Measurements from ENCODE around the gene GABRA4. TPM values are rescaled to one million over a fixed set of nuclear protein-coding genes. Genes with fewer than 3 reads are reported as not detected.

The GABRA4 gene
- total RNA-seq, 1 experiment from 2014 or later = not detected

GRCh38 chr4:46909078-46909477 lies 84.3 kb downstream of the GABRA4 start, which contains the start of gene COX7B2:
COX7B2 (minus strand) TSS chr4:46909245; CDS start chr4:46735192, 174,053 bp downstream.
- Histone ChIP-seq H2BK20ac (ENCODE audit: low read depth, low read length, poor library complexity, severe bottlenecking) (no peak within 1 kb of the TSS), H3K4me2 (ENCODE audit: insufficient read depth, insufficient read length, low read length) (no peak within 1 kb of the TSS), H2AK5ac (ENCODE audit: insufficient read length, low read length) (no peak within 1 kb of the TSS), H3K27ac (ENCODE audit: insufficient read length, low read depth, low read length) (no peak within 1 kb of the TSS), H2BK5ac (ENCODE audit: insufficient read length, low read length) (no peak within 1 kb of the TSS), H3K23ac (ENCODE audit: insufficient read length, low read depth, low read length) (no peak within 1 kb of the TSS), H2BK15ac (ENCODE audit: low read depth, low read length) (no peak within 1 kb of the TSS), H2BK12ac (ENCODE audit: insufficient read length, low read depth, low read length) (no peak within 1 kb of the TSS), H3K23me2 (ENCODE audit: insufficient read length, low read depth, low read length, poor library complexity, severe bottlenecking) (no peaks in the 10 kb centered on the region), H3K4ac (ENCODE audit: low read depth, low read length) (no peak within 1 kb of the TSS), H3K79me2 (ENCODE audit: insufficient read depth, low read length) (no peaks in the 10 kb centered on the region), H3K18ac (ENCODE audit: insufficient read length, low read depth, low read length) (no peak within 1 kb of the TSS), H3K79me1 (ENCODE audit: insufficient read depth, low read depth, low read length, poor library complexity, severe bottlenecking) (no peaks in the 10 kb centered on the region), H4K20me1 (ENCODE audit: control insufficient read depth, insufficient read depth, insufficient read length) (no peaks in the 10 kb centered on the region), H4K5ac (ENCODE audit: insufficient read length, low read depth, low read length) (no peak within 1 kb of the TSS), H3K27me3 (ENCODE audit: insufficient read depth, low read length) (no peaks in the 10 kb centered on the region), H2BK120ac (ENCODE audit: low read depth, low read length, poor library complexity, severe bottlenecking) (no peak within 1 kb of the TSS), H3K4me1 (ENCODE audit: insufficient read depth, low read length) (no peaks in the 10 kb centered on the region), H3T11ph (ENCODE audit: low read length) (no peak within 1 kb of the TSS), H3K14ac (ENCODE audit: insufficient read depth, low read length) (no peak within 1 kb of the TSS), H4K91ac (ENCODE audit: insufficient read length, low read depth, low read length) (no peak within 1 kb of the TSS), H4K8ac (replicated peaks; ENCODE audit: insufficient read length, low read depth, low read length) (no peak within 1 kb of the TSS), H3K9ac (ENCODE audit: extremely low read depth, insufficient read length, low read length) (no peak within 1 kb of the TSS), H2AFZ (ENCODE audit: low read length) (no peak within 1 kb of the TSS), H3K56ac (ENCODE audit: insufficient read length, low read depth, low read length) (no peak within 1 kb of the TSS), H3K9me3 (ENCODE audit: control insufficient read depth, low read depth, low read length) (no peaks in the 10 kb centered on the region)
- TF ChIP-seq CTCF (conservative IDR thresholded peaks at IDR 0.05) = no peak
- WGBS (ENCODE audit: extremely low coverage, insufficient read length, low lambda C conversion rate) = no CpG with 5 or more reads among the region's 12 CpGs
- Mint-ChIP-seq H3K36me3 (ENCODE audit: insufficient read depth in 1 of 3, low read depth in 3 of 3) (no peaks in the 10 kb centered on the region; a peak in 1 of 7 replicates), H3K4me3 (no peak within 1 kb of the TSS), H3K4me1 (no peaks in the 10 kb centered on the region), H3K27me3 (ENCODE audit: low read depth) (no peaks in the 10 kb centered on the region), H3K9me3 (peaks cover 3 to 5% of the 10 kb centered on the region in 2 experiments; a peak in 4 of 5 replicates), H3K27ac (no peak within 1 kb of the TSS; a peak in 1 of 7 replicates)
- no peak for DNase-seq
